Endothelial cell of umbilical vein (primary cell): ENCODE results near the gene KCNK10. TPM values are rescaled to one million over a fixed set of nuclear protein-coding genes. Genes with fewer than 3 reads are reported as not detected.

ENCODE experiments used
- BruUV-seq: library from RNA; stranded (reverse); fragments of 400-500 nt; replicated peaks from 2 replicates; lab custom pipeline; 2021; lab: Mats Ljungman, UMichigan
- CTCF ChIA-PET: fragments of 300-600, 350-600 bp; sonication (Branson Sonifier 250); formaldehyde crosslinking; loops from one replicate; lab custom pipeline; 2021; ENCODE audit warnings: antibody characterized with exemption, inconsistent platforms; lab: Charles Lee
- POLR2A ChIA-PET: fragments of 300-600, 350-600 bp; sonication (Branson Sonifier 250); formaldehyde crosslinking; loops from one replicate; lab custom pipeline; 2021; ENCODE audit warnings: antibody characterized with exemption, inconsistent platforms; lab: Charles Lee
- DNase-seq: peaks from one replicate; pipeline ENCODE4 v3.0.0-alpha.2; 2011; ENCODE audit warnings: low read depth, low spot score
- FAIRE-seq: peaks from 2 replicates; lab custom pipeline; 2011; peaks lifted over from hg19 to GRCh38; lab: Jason Lieb, UNC
- H2AFZ ChIP-seq: 2 replicates; pipeline ENCODE4 v1.6.0; 2012; ENCODE audit warnings: low read depth, low read length, control low read depth, inconsistent platforms
- H3K27ac ChIP-seq: 2 replicates; pipeline ENCODE4 v1.5.1; 2011; ENCODE audit warnings: low read depth, mild to moderate bottlenecking, control low read depth, low read length, moderate library complexity; ENCODE audit not compliant: insufficient read depth
- H3K27me3 ChIP-seq, 2 experiments: 2 replicates each; pipeline versions ENCODE4 v1.6.0 to v1.6.1; 2011; ENCODE audit warnings: low read length in 2 of 2, mixed read lengths in 1 of 2; ENCODE audit not compliant: control insufficient read depth in 2 of 2, insufficient read depth in 2 of 2
- H3K36me3 ChIP-seq, 2 experiments: 2 replicates in 1 of 2; 3 replicates in 1 of 2; pipeline ENCODE4 v1.5.1; 2011; ENCODE audit warnings: low read length in 2 of 2, mild to moderate bottlenecking in 1 of 2, moderate library complexity in 1 of 2; ENCODE audit not compliant: control insufficient read depth in 2 of 2, insufficient read depth in 2 of 2; ENCODE audit errors: extremely low read depth in 1 of 2
- H3K4me1 ChIP-seq: 3 replicates; pipeline ENCODE4 v1.5.1; 2011; ENCODE audit warnings: mild to moderate bottlenecking, low read length; ENCODE audit not compliant: control insufficient read depth, insufficient read depth; ENCODE audit errors: extremely low read depth
- H3K4me2 ChIP-seq: 2 replicates; pipeline ENCODE4 v1.6.1; 2011; ENCODE audit warnings: low read length, control low read depth, mixed read lengths; ENCODE audit not compliant: insufficient read depth
- H3K4me3 ChIP-seq, 3 experiments: fragments of 200-600 bp in 1 of 3; sonication (generic), shearing (Covaris generic) in 1 of 3; replicated peaks in 1 of 3; 2 replicates each; pipeline ENCODE4 v1.5.1; 2011 to 2016; ENCODE audit warnings: control low read depth in 3 of 3, low read length in 3 of 3, mild to moderate bottlenecking in 2 of 3, inconsistent platforms in 1 of 3, low read depth in 1 of 3, moderate library complexity in 1 of 3; ENCODE audit not compliant: insufficient read depth in 1 of 3
- H3K79me2 ChIP-seq: 2 replicates; pipeline ENCODE4 v1.6.0; 2012; ENCODE audit warnings: low read length, inconsistent platforms; ENCODE audit not compliant: control insufficient read depth, insufficient read depth
- H3K9ac ChIP-seq: replicated peaks from 2 replicates; pipeline ENCODE3; 2011; ENCODE audit warnings: low read length, control low read depth; ENCODE audit not compliant: insufficient read depth; ENCODE audit errors: extremely low read depth
- H3K9me1 ChIP-seq: replicated peaks from 3 replicates; pipeline ENCODE4 v1.6.0; 2011; ENCODE audit warnings: mild to moderate bottlenecking, low read length; ENCODE audit not compliant: control insufficient read depth, insufficient read depth; ENCODE audit errors: extremely low read depth
- H3K9me3 ChIP-seq: replicated peaks from 2 replicates; pipeline ENCODE4 v1.5.1; 2012; ENCODE audit warnings: low read length, inconsistent platforms; ENCODE audit not compliant: control insufficient read depth, insufficient read depth
- H4K20me1 ChIP-seq: replicated peaks from 2 replicates; pipeline ENCODE3; 2011; ENCODE audit warnings: mild to moderate bottlenecking, low read length; ENCODE audit not compliant: control insufficient read depth, insufficient read depth; ENCODE audit errors: extremely low read depth
- CTCF ChIP-seq, 2 donors: IDR thresholded peaks; 1 replicate in 1 of 2; 2 replicates in 1 of 2; pipeline ENCODE4 v1.5.1; 2011; ENCODE audit warnings: low read length in 2 of 2, mild to moderate bottlenecking in 2 of 2, moderate library complexity in 2 of 2, control low read depth in 1 of 2, inconsistent platforms in 1 of 2, low read depth in 1 of 2; ENCODE audit not compliant: insufficient read depth in 1 of 2; ENCODE audit errors: extremely low read depth in 1 of 2
- EZH2 ChIP-seq: IDR thresholded peaks from 2 replicates; pipeline ENCODE4 v1.6.1; 2012; ENCODE audit warnings: borderline replicate concordance, low read depth, mild to moderate bottlenecking, moderate library complexity, low read length, inconsistent platforms; ENCODE audit not compliant: severe bottlenecking
- FOS ChIP-seq: IDR thresholded peaks from 2 replicates; pipeline ENCODE4 v1.6.1; 2011; ENCODE audit warnings: mild to moderate bottlenecking, low read length, moderate library complexity, borderline replicate concordance; ENCODE audit not compliant: insufficient read depth
- GATA2 ChIP-seq: IDR thresholded peaks from 2 replicates; pipeline ENCODE4 v1.7.0; 2011; ENCODE audit warnings: low read depth, mild to moderate bottlenecking, moderate library complexity, mixed read lengths, low read length; ENCODE audit not compliant: insufficient read length, insufficient read depth
- JUN ChIP-seq: IDR thresholded peaks from 2 replicates; pipeline ENCODE4 v1.6.1; 2011; ENCODE audit warnings: borderline replicate concordance, low read depth; ENCODE audit not compliant: insufficient read length, insufficient read depth
- MAX ChIP-seq: IDR thresholded peaks from 2 replicates; pipeline ENCODE4 v1.6.1; 2011; ENCODE audit not compliant: insufficient read depth, insufficient read length
- MYC ChIP-seq: IDR thresholded peaks from one replicate; pipeline ENCODE4 v1.6.1; 2011; ENCODE audit warnings: mild to moderate bottlenecking, low read depth, low read length
- POLR2A ChIP-seq: IDR thresholded peaks from 2 replicates; pipeline ENCODE4 v1.6.1; 2012; ENCODE audit warnings: low read depth, mild to moderate bottlenecking, control low read depth, low read length
- POLR2AphosphoS5 ChIP-seq: IDR thresholded peaks from 2 replicates; pipeline ENCODE4 v1.6.1; 2012; ENCODE audit warnings: low read depth, mild to moderate bottlenecking, control low read depth, low read length, moderate library complexity; ENCODE audit not compliant: insufficient read depth
- dilution Hi-C: fragments of 300-500 bp; cut with MboI; formaldehyde crosslinking; loops from one replicate; pipeline ENCODE4 v1.15.0; 2019; ENCODE audit warnings: low sequenced_read_pairs; ENCODE audit not compliant: extremely low pct_ligation_motif_present
- intact Hi-C: fragments of 100-400 bp; cut with micrococcal nuclease; formaldehyde crosslinking; loops from one replicate; pipeline ENCODE4 v1.10.0; 2022
- polyA plus RNA-seq, 4 experiments: library from polyadenylated mRNA; depleted of rRNA in 3 of 4; stranded (reverse) in 3 of 4; unstranded in 1 of 4; fragments of >200 nt; gene quantifications; 2 replicates each; pipeline versions ENCODE4 v1.2.1 to v1.2.3, GENCODE V29; 2011 to 2012; ENCODE audit warnings: missing spikeins in 1 of 4
- total RNA-seq: library from RNA; stranded (reverse); gene quantifications from 2 replicates; pipeline ENCODE4 v1.2.3, GENCODE V29; 2021

The KCNK10 gene
- total and polyA plus RNA-seq, 2 donors (not counting 3 experiments of a cell fraction or from before 2014, with no cell fraction given) = not detected

GRCh38 chr14:88140874-88141273 lies 182.2 kb downstream of the KCNK10 start:
- no peak for TF ChIP-seq JUN
- TF ChIP-seq POLR2AphosphoS5 = no peak
- TF ChIP-seq FOS = no peak
- TF ChIP-seq EZH2 = no peak
- TF ChIP-seq MYC = no peak
- TF ChIP-seq CTCF (IDR thresholded peaks at IDR 0.05; ENCODE audit: extremely low read depth in 1 of 2, insufficient read depth in 1 of 2, low read depth in 1 of 2, low read length in 2 of 2) = no peak
- TF ChIP-seq GATA2 = no peak
- TF ChIP-seq POLR2A = no peak
- TF ChIP-seq MAX = no peak
- dilution Hi-C loops = no loop called here
- no peak for FAIRE-seq

More at GRCh38 chr14:88140874-88141273, 182.2 kb downstream of the KCNK10 start:
- Histone ChIP-seq H3K4me3 (no peak overlapping the region), H3K27ac (no peak overlapping the region), H3K4me1 (no peaks in the 10 kb centered on the region), H3K4me2 (no peak overlapping the region), H3K79me2 (no peaks in the 10 kb centered on the region), H4K20me1 (no peaks in the 10 kb centered on the region), H3K9me3 (no peaks in the 10 kb centered on the region), H3K9me1 (no peaks in the 10 kb centered on the region), H3K9ac (no peak overlapping the region), H3K36me3 (no peaks in the 10 kb centered on the region), H2AFZ (no peak overlapping the region), H3K27me3 (no peaks in the 10 kb centered on the region)
- BruUV-seq = no TSS peak
- intact Hi-C loops = no loop called here
- CTCF ChIA-PET = no interaction called here
- POLR2A ChIA-PET = no interaction called here
- DNase-seq = no peak
